ENCODE results near the gene GTF2IRD1. TPM values are rescaled to one million over a fixed set of nuclear protein-coding genes. Genes with fewer than 3 reads are reported as not detected.

Gene GTF2IRD1
- total and polyA plus RNA-seq, 2 of the 4 experiments (the other 2 are of a cell fraction), result 4.1 to 21.9 TPM

DNA sequence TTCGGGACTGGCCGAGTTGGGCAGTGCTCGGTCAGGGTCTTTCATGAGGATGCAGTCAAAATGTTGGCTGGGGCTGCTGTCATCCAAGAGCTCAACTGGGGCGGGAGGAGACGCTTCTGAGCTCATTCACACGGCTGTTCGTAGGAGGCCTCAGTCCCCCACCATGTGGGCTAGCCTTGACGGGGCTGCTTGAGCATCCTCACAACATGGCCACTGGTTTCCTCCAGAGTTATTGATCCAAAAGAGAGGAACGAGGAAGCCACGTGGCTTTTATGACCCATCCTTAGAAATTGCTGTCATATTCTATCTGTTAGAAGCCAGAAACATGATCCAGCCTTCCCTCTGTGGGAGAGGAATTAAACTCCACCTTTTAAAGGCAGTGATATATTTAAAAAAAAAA lies 68.1 kb downstream of the GTF2IRD1 start:
- in situ Hi-C loops (cut with MboI; ENCODE audit: low sequenced_read_pairs), result no loop called here
- BruUV-seq (replicated peaks), result no TSS peak
- H3K14ac ChIP-seq (replicated peaks; ENCODE audit: low read depth, low read length), result no peak overlapping the region
- no peak overlapping the region for H3K23ac ChIP-seq (ENCODE audit: low read depth, low read length)
- H3K36me3 ChIP-seq (ENCODE audit: control insufficient read depth, insufficient read depth, low read length), result peaks cover 62% of the 10 kb centered on the region
- 100% methylated on average over 7 of the region's 10 CpGs; no CpG with 5 or more reads in 1 of the 2 experiments for WGBS, 2 experiments (ENCODE audit: extremely low coverage in 2 of 2, insufficient read length in 1 of 2)
- H3K4me2 ChIP-seq (ENCODE audit: low read depth, low read length), result no peak overlapping the region
- TF ChIP-seq MAZ (IDR thresholded peaks at IDR 0.05; ENCODE audit: borderline replicate concordance, low read depth, low read length) (no peak), FOS (IDR thresholded peaks at IDR 0.05; ENCODE audit: low read depth, low read length) (no peak), POLR2A (IDR thresholded peaks at IDR 0.05; ENCODE audit: low read depth, low read length) (no peak), RCOR1 (IDR thresholded peaks at IDR 0.05; ENCODE audit: insufficient replicate concordance, low read length) (no peak), MXI1 (IDR thresholded peaks at IDR 0.05; ENCODE audit: borderline replicate concordance, low read depth, low read length) (no peak), CHD1 (IDR thresholded peaks at IDR 0.05; ENCODE audit: low read depth, low read length) (no peak), RAD21 (IDR thresholded peaks at IDR 0.05; ENCODE audit: low read length) (no peak), RFX5 (IDR thresholded peaks at IDR 0.05; ENCODE audit: low read depth, low read length) (no peak)
- TF ChIP-seq, protein P1, sequence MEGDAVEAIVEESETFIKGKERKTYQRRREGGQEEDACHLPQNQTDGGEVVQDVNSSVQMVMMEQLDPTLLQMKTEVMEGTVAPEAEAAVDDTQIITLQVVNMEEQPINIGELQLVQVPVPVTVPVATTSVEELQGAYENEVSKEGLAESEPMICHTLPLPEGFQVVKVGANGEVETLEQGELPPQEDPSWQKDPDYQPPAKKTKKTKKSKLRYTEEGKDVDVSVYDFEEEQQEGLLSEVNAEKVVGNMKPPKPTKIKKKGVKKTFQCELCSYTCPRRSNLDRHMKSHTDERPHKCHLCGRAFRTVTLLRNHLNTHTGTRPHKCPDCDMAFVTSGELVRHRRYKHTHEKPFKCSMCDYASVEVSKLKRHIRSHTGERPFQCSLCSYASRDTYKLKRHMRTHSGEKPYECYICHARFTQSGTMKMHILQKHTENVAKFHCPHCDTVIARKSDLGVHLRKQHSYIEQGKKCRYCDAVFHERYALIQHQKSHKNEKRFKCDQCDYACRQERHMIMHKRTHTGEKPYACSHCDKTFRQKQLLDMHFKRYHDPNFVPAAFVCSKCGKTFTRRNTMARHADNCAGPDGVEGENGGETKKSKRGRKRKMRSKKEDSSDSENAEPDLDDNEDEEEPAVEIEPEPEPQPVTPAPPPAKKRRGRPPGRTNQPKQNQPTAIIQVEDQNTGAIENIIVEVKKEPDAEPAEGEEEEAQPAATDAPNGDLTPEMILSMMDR (conservative IDR thresholded peaks at IDR 0.05; ENCODE audit: low read depth, low read length), result no peak
- H3K9me1 ChIP-seq (ENCODE audit: insufficient read depth, low read length), result peaks cover 1% of the 10 kb centered on the region; the same call in 1 of the 2 replicates
- no peak for DNase-seq
- no peaks in the 10 kb centered on the region for H3K4me1 ChIP-seq (ENCODE audit: control insufficient read depth, insufficient read depth, low read length)
- no peak overlapping the region for H3K27ac ChIP-seq (ENCODE audit: insufficient read depth, low read length)
- H2BK15ac ChIP-seq (ENCODE audit: low read depth, low read length), result no peak overlapping the region
- H3K9ac ChIP-seq (ENCODE audit: low read depth, low read length), result no peak overlapping the region
- H2AK9ac ChIP-seq (replicated peaks; ENCODE audit: low read depth, low read length, poor library complexity), result no peak overlapping the region
- no peak overlapping the region for H3K4ac ChIP-seq (ENCODE audit: low read depth, low read length)
- no peak overlapping the region for H2BK120ac ChIP-seq (ENCODE audit: low read depth, low read length)
- H3K56ac ChIP-seq (ENCODE audit: extremely low read depth, insufficient read depth, low read length), result no peak overlapping the region
- H3K4me3 ChIP-seq (ENCODE audit: insufficient read depth, low read depth, low read length), result no peak overlapping the region
- dilution Hi-C loops (cut with HindIII; ENCODE audit: low sequenced_read_pairs, unreplicated experiment), result no loop called here
- peaks cover 9% of the 10 kb centered on the region for H3K9me3 ChIP-seq (ENCODE audit: control insufficient read depth, insufficient read depth, low read length)
- no peaks in the 10 kb centered on the region for H3K27me3 ChIP-seq (ENCODE audit: control insufficient read depth, insufficient read depth, low read length)
- no peak overlapping the region for H2BK5ac ChIP-seq (ENCODE audit: low read depth, low read length, poor library complexity, severe bottlenecking)
- ChIA-PET POLR2A (ENCODE audit: unreplicated experiment) (no interaction called here), CTCF (no interaction called here)
- no peak overlapping the region for H4K8ac ChIP-seq (ENCODE audit: low read depth in 2 of 2, low read length in 2 of 2)
- H2AFZ ChIP-seq (replicated peaks; ENCODE audit: low read length, poor library complexity), result no peak overlapping the region
- no peak overlapping the region for H2AK5ac ChIP-seq (ENCODE audit: low read depth, low read length)
- no peak overlapping the region for H2BK20ac ChIP-seq (ENCODE audit: low read depth, low read length)
- no peak overlapping the region for H4K5ac ChIP-seq (ENCODE audit: low read depth, low read length)
- intact Hi-C loops (cut with micrococcal nuclease), result no loop called here
- no peak for ATAC-seq (ENCODE audit: low read depth)
- H4K91ac ChIP-seq (ENCODE audit: insufficient read depth, low read depth, low read length), result no peak overlapping the region
- no peaks in the 10 kb centered on the region for H4K20me1 ChIP-seq (ENCODE audit: insufficient read depth, low read length)
- no peak overlapping the region for H3K18ac ChIP-seq (ENCODE audit: low read depth, low read length)
- H3K79me1 ChIP-seq (ENCODE audit: low read depth in 1 of 2, low read length in 2 of 2), result 0 out of 4 replicates have a peak, but pooled peaks cover 0 to 3% of the 10 kb centered on the region in 2 experiments

Measured in IMR-90 (cell line).